ENCODE measurements around the gene FMOD.

FMOD gene

GRCh38 chr1:203373002-203373401 lies 22.1 kb upstream of the FMOD start:
- no peaks in the 10 kb centered on the region for H3K9me3 ChIP-seq (ENCODE audit: insufficient read depth, low read depth, low read length)
- no peaks in the 10 kb centered on the region for H3K36me3 ChIP-seq (ENCODE audit: insufficient read depth, low read depth, low read length)
- no peaks in the 10 kb centered on the region; the same call in 1 of the 2 replicates for H3K27me3 ChIP-seq (ENCODE audit: insufficient read depth, low read length)
- H3K9ac ChIP-seq (ENCODE audit: low read depth, low read length): no peak overlapping the region
- no peak overlapping the region for H3K27ac ChIP-seq (ENCODE audit: low read length)
- H3K4me3 ChIP-seq (ENCODE audit: low read length): no peak overlapping the region
- H3K4me1 ChIP-seq (ENCODE audit: insufficient read depth, low read length): no peaks in the 10 kb centered on the region

DNA sequence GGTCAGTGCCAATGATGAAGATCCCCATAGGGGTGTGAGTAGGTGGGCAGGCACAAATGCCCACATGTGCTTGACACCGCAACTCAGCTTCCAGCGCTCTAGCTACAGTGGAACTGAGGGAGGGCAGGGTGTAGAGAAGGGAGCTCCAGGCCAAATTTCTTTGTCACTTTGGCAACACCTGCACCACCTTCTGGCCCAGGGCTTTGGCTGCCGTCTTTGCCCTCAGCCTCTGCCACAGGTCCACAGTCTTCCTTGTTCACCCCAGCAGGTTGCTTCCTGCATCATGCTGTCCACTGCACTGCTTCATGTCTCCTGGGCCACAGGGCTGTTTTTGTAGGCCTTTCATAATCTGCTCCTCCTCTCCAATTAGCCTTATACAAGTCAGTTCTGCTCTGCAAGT lies 20.4 kb upstream of the FMOD start:
- no peak overlapping the region for H3K27ac ChIP-seq (ENCODE audit: low read length)
- no peak overlapping the region for H3K9ac ChIP-seq (ENCODE audit: low read depth, low read length)
- H3K27me3 ChIP-seq (ENCODE audit: insufficient read depth, low read length): no peaks in the 10 kb centered on the region; the same call in 1 of the 2 replicates
- H3K36me3 ChIP-seq (ENCODE audit: insufficient read depth, low read depth, low read length): no peaks in the 10 kb centered on the region
- H3K4me1 ChIP-seq (ENCODE audit: insufficient read depth, low read length): no peaks in the 10 kb centered on the region
- H3K4me3 ChIP-seq (ENCODE audit: low read length): no peak overlapping the region
- no peaks in the 10 kb centered on the region for H3K9me3 ChIP-seq (ENCODE audit: insufficient read depth, low read depth, low read length)

- H3K9ac ChIP-seq (ENCODE audit: low read depth, low read length): no peak overlapping the region
These were observed 18.7 kb upstream of the FMOD start for GRCh38 chr1:203369666-203370065.

GRCh38 chr1:203368624-203369451 lies 17.9 kb upstream of the FMOD start:
- no peak overlapping the region for H3K4me3 ChIP-seq (ENCODE audit: low read length)
- H3K27me3 ChIP-seq (ENCODE audit: insufficient read depth, low read length): peaks cover 7% of the 10 kb centered on the region; the same call in 1 of the 2 replicates
- H3K36me3 ChIP-seq (ENCODE audit: insufficient read depth, low read depth, low read length): no peaks in the 10 kb centered on the region
- no peak overlapping the region for H3K27ac ChIP-seq (ENCODE audit: low read length)
- no peaks in the 10 kb centered on the region for H3K4me1 ChIP-seq (ENCODE audit: insufficient read depth, low read length)
- no peak overlapping the region for H3K9ac ChIP-seq (ENCODE audit: low read depth, low read length)
- H3K9me3 ChIP-seq (ENCODE audit: insufficient read depth, low read depth, low read length): no peaks in the 10 kb centered on the region

More at GRCh38 chr1:203369666-203370065, 18.7 kb upstream of the FMOD start:
- Histone ChIP-seq H3K9me3 (ENCODE audit: insufficient read depth, low read depth, low read length) (no peaks in the 10 kb centered on the region), H3K27ac (ENCODE audit: low read length) (no peak overlapping the region), H3K4me3 (ENCODE audit: low read length) (no peak overlapping the region), H3K27me3 (ENCODE audit: insufficient read depth, low read length) (peaks cover 7% of the 10 kb centered on the region; the same call in 1 of the 2 replicates), H3K36me3 (ENCODE audit: insufficient read depth, low read depth, low read length) (no peaks in the 10 kb centered on the region), H3K4me1 (ENCODE audit: insufficient read depth, low read length) (no peaks in the 10 kb centered on the region)

GRCh38 chr1:203367057-203367456 lies 16.1 kb upstream of the FMOD start:
- Histone ChIP-seq H3K27ac (ENCODE audit: low read length) (no peak overlapping the region), H3K27me3 (ENCODE audit: insufficient read depth, low read length) (peaks cover 12% of the 10 kb centered on the region; the same call in 1 of the 2 replicates), H3K4me3 (ENCODE audit: low read length) (no peak overlapping the region), H3K4me1 (ENCODE audit: insufficient read depth, low read length) (no peaks in the 10 kb centered on the region), H3K9me3 (ENCODE audit: insufficient read depth, low read depth, low read length) (no peaks in the 10 kb centered on the region), H3K36me3 (ENCODE audit: insufficient read depth, low read depth, low read length) (no peaks in the 10 kb centered on the region), H3K9ac (ENCODE audit: low read depth, low read length) (no peak overlapping the region)

GRCh38 chr1:203366476-203366875 lies 15.6 kb upstream of the FMOD start:
- no peaks in the 10 kb centered on the region for H3K4me1 ChIP-seq (ENCODE audit: insufficient read depth, low read length)
- peaks cover 17% of the 10 kb centered on the region; the same call in 1 of the 2 replicates for H3K27me3 ChIP-seq (ENCODE audit: insufficient read depth, low read length)
- H3K9me3 ChIP-seq (ENCODE audit: insufficient read depth, low read depth, low read length): no peaks in the 10 kb centered on the region
- H3K4me3 ChIP-seq (ENCODE audit: low read length): no peak overlapping the region
- H3K27ac ChIP-seq (ENCODE audit: low read length): no peak overlapping the region
- no peak overlapping the region for H3K9ac ChIP-seq (ENCODE audit: low read depth, low read length)
- H3K36me3 ChIP-seq (ENCODE audit: insufficient read depth, low read depth, low read length): no peaks in the 10 kb centered on the region

- Histone ChIP-seq H3K27ac (ENCODE audit: low read length) (no peak overlapping the region), H3K36me3 (ENCODE audit: insufficient read depth, low read depth, low read length) (no peaks in the 10 kb centered on the region), H3K27me3 (ENCODE audit: insufficient read depth, low read length) (peaks cover 21% of the 10 kb centered on the region; the same call in 1 of the 2 replicates), H3K9me3 (ENCODE audit: insufficient read depth, low read depth, low read length) (no peaks in the 10 kb centered on the region), H3K4me1 (ENCODE audit: insufficient read depth, low read length) (no peaks in the 10 kb centered on the region; the same call in 1 of the 2 replicates), H3K9ac (ENCODE audit: low read depth, low read length) (no peak overlapping the region), H3K4me3 (ENCODE audit: low read length) (no peak overlapping the region)
These were observed 13.9 kb upstream of the FMOD start for GRCh38 chr1:203364806-203365205.

- Histone ChIP-seq H3K27ac (ENCODE audit: low read length) (no peak overlapping the region), H3K4me3 (ENCODE audit: low read length) (no peak overlapping the region), H3K4me1 (ENCODE audit: insufficient read depth, low read length) (no peaks in the 10 kb centered on the region; the same call in 1 of the 2 replicates), H3K9ac (ENCODE audit: low read depth, low read length) (no peak overlapping the region), H3K27me3 (ENCODE audit: insufficient read depth, low read length) (peaks cover 21% of the 10 kb centered on the region; the same call in 1 of the 2 replicates), H3K36me3 (ENCODE audit: insufficient read depth, low read depth, low read length) (no peaks in the 10 kb centered on the region), H3K9me3 (ENCODE audit: insufficient read depth, low read depth, low read length) (no peaks in the 10 kb centered on the region)
These were observed 13.3 kb upstream of the FMOD start for GRCh38 chr1:203364094-203364801.

DNA sequence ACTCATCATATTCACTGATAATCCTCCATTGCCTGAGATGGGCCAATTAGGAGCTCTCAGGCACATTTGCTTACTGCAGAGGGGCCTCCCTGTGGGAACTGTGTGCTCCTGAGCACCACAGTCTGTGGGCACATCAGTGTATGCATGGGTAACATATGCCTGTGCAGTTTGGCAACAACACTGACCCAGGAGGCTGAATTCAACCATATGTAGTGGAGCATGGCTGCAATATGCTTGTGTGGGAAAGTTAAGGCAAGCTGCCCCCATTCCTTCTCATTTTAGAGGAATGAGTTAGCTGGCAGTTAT lies 11.8 kb upstream of the FMOD start:
- Histone ChIP-seq H3K4me3 (ENCODE audit: low read length) (no peak overlapping the region), H3K27me3 (ENCODE audit: insufficient read depth, low read length) (0 out of 2 replicates have a peak, but pooled peaks cover 21% of the 10 kb centered on the region), H3K36me3 (ENCODE audit: insufficient read depth, low read depth, low read length) (no peaks in the 10 kb centered on the region), H3K4me1 (ENCODE audit: insufficient read depth, low read length) (no peaks in the 10 kb centered on the region; the same call in 1 of the 2 replicates), H3K27ac (ENCODE audit: low read length) (no peak overlapping the region), H3K9ac (ENCODE audit: low read depth, low read length) (no peak overlapping the region), H3K9me3 (ENCODE audit: insufficient read depth, low read depth, low read length) (no peaks in the 10 kb centered on the region)

- Histone ChIP-seq H3K27ac (ENCODE audit: low read length) (no peak overlapping the region), H3K4me1 (ENCODE audit: insufficient read depth, low read length) (no peaks in the 10 kb centered on the region; the same call in 1 of the 2 replicates), H3K9ac (ENCODE audit: low read depth, low read length) (no peak overlapping the region), H3K4me3 (ENCODE audit: low read length) (no peak overlapping the region), H3K27me3 (ENCODE audit: insufficient read depth, low read length) (0 out of 2 replicates have a peak, but pooled peaks cover 21% of the 10 kb centered on the region), H3K36me3 (ENCODE audit: insufficient read depth, low read depth, low read length) (no peaks in the 10 kb centered on the region), H3K9me3 (ENCODE audit: insufficient read depth, low read depth, low read length) (no peaks in the 10 kb centered on the region; the same call in 1 of the 2 replicates)
These were observed 11.2 kb upstream of the FMOD start for GRCh38 chr1:203361945-203362719.

DNA sequence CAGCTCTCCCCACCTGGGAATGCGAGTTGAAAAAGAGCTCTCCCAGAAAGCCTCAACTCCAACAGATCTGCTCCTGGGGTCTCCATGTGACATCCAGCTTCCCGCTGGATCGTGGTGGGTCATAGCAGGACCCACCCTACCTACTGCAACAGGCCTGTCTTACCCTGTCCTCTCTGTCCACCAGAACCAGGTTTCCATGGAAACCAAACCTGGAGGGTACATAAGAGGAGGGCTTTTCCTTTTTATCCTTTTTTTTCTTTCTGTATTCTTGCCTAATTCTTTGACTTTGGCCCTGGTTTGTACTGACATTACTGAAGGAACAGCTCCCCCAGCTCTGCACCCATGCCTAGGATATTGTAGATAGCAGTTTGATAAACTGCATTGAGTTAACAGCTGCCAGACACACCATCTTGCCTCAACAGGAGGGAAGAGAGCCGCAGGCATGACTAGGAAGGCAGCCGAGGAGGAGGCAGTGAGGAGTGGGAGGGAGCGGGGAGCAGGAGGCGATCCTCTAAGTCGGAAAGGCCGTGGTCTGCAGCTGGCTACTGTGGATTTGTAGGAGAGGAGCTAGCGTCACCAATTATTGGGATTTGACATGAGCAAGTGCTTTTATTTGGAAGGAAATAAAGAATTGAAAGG lies 9.7 kb upstream of the FMOD start:
- Histone ChIP-seq H3K9me3 (ENCODE audit: insufficient read depth, low read depth, low read length) (no peaks in the 10 kb centered on the region; the same call in 1 of the 2 replicates), H3K9ac (ENCODE audit: low read depth, low read length) (no peak overlapping the region), H3K36me3 (ENCODE audit: insufficient read depth, low read depth, low read length) (no peaks in the 10 kb centered on the region), H3K4me1 (ENCODE audit: insufficient read depth, low read length) (no peaks in the 10 kb centered on the region; the same call in 1 of the 2 replicates), H3K4me3 (ENCODE audit: low read length) (no peak overlapping the region), H3K27ac (ENCODE audit: low read length) (no peak overlapping the region), H3K27me3 (ENCODE audit: insufficient read depth, low read length) (0 out of 2 replicates have a peak, but pooled peaks cover 19% of the 10 kb centered on the region)

Data from iPS-20b (cell line).